NOMO-1 treated with dmso at 0.1 percent for 144 hours (cell line): ENCODE data around the gene AKAP7.
"Not testable (repeated sequence)": the region's sequence is repeated elsewhere in the genome, so short reads cannot be mapped to it uniquely, and the experiment has no call there.

ENCODE experiments used
- DNase-seq: peaks from one replicate; lab custom pipeline; 2025; ENCODE audit not compliant: unreplicated experiment; lab: John Stamatoyannopoulos, UW

Gene AKAP7

DNA sequence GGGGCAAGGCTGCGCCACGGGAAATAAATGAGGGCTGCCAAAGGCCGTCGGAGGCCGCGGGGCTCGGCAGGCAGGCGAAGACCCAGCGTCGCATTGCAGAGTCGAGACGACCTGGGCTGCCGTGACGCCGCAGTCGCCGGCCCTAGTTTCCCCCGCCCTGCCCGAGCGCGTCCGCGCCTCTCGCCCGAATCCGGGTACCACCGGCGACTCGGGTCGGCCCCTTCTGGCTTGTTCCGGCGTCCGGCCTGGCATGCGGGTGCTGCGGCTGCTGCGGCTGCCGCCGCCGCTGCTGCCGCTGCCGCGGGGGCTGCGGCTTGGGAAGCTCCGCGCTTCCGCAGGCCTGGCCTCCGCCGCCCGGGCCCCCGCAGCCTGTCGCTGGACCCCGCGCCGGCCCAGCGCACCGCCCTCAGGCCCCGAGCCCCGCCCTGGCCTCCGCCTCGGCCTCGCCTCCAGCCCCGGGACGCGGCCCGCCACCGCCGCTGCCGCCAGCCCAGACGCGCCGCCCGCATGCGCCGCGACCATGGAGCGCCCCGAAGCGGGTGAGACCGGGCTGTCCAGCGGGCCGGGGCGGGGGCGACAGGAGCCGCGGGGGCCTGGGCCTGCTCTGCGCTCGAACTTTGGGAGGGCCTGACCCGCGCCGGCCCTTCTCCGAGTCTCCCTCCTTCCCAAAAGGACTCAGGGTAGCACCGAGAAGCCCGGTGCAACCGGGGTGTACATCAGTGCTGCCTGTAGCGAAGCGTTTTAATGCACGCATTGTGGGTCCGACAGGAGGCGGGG, at the start of gene AKAP7:
TSS of gene AKAP7 (plus strand) at position 224 of the 777 bp plus-strand sequence. CDS start at position 521, 297 bp downstream.
- no peak for DNase-seq

DNA sequence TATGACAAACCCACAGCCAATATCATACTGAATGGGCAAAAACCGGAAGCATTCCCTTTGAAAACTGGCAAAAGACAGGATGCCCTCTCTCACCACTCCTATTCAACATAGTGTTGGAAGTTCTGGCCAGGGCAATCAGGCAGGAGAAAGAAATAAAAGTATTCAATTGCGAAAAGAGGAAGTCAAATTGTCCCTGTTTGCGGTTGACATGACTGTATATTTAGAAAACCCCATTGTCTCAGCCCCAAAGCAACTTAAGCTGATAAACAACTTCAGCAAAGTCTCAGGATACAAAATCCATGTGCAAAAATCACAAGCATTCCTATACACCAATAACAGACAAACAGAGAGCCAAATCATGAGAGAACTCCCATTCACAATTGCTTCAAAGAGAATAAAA, 44.9 kb upstream of the AKAP7 start:
- DNase-seq, result not testable (repeated sequence)

DNA sequence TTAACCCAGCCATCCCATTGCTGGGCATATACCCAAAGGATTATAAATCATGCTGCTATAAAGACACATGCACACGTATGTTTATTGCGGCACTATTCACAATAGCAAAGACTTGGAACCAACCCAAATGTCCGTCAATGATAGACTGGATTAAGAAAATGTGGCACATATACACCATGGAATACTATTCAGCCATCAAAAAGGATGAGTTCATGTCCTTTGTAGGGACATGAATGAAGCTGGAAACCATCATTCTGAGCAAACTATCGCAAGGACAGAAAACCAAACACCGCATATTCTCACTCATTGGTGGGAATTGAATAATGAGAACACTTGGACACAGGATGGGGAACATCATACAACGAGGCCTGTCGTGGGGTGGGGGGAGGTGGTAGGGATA, 43.3 kb upstream of the AKAP7 start:
- DNase-seq, result not testable (repeated sequence)

DNA sequence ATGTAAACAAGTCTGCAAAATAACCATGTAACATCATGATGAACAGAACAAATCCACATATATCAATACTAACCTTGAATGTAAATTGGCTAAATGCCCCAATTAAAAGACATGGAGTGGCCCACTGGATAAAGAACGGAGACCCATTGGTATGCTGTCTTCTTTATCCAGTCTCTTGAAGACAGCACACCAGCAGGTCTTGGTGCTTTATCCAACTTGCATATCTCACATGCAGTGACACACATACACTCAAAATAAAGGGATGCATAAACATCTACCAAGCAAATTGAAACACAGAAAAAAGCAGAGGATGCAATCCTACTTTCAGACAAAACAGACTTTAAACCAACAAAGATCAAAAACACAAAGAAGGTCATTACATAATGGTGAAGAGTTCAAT, 41.9 kb upstream of the AKAP7 start:
- DNase-seq, result no peak

DNA sequence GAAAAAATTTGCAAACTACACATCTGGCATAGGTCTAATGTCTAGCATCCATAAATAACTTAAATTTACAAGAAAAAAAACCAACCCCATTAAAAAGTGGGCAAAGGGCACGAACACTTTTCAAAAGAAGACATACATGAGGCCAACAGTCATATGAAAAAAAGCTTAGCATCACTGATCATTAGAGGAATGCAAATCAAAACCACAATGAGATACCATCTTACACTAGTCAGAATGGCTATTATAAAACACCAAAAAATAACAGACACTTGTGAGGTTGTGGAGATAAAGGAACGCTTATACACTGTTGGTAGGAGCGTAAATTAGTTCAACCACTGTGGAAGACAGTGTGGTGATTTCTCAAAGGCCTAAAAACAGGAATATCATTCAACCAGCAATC, 38.5 kb upstream of the AKAP7 start:
- no peak for DNase-seq

DNA sequence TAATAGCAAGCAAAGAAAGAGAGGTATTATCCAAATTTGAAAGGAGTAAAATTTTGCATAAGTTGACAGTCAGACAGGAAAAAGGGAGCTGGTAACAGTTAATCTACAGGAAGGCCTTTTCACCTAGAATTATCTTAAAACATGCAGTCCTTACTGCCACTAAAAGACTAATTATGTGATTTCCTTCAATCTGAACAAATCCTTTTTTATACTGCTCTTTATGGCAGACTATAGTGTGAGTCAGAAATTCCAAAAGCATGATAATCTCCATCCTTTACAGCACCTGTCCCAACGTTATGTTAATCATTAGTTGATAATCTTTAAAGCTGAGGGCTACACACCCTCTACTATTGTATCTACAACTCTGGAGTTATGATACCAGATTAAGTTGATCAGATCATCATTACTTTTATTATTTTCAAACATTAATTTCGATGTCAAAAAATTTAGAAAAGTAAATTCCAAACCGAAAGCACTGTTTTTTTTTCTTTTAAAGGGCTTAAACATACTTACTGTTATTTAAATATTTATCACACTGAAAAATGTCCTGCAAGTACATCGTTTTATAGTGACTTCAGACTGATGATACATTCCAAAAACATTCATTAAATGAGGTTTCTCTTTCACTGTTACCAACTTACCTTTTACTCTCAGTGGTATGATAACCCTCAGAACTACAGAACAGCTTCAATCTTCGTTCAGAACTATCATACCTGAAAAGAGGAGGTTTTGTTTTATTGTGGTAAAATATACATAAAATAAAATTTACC, 33.2 kb upstream of the AKAP7 start:
- DNase-seq, result no peak

DNA sequence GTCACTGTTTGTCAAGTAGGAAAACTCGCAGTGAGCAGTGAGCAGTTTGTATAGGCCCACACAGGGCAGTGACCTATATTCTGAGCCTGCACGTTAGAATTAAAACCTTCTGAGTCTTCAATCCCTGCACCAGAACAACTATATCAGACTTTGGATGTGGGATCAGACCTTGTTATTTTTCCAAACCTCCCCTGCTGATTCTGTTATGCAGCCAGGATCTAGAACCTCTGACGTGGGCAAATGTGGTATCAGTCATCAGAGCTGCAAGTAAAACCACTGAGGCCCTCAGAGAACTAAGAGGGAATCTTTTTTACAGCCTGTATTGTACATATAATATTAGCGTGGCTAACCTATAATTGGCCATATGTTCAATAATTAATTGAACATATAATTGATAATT, 32.0 kb upstream of the AKAP7 start:
- DNase-seq, result no peak

DNA sequence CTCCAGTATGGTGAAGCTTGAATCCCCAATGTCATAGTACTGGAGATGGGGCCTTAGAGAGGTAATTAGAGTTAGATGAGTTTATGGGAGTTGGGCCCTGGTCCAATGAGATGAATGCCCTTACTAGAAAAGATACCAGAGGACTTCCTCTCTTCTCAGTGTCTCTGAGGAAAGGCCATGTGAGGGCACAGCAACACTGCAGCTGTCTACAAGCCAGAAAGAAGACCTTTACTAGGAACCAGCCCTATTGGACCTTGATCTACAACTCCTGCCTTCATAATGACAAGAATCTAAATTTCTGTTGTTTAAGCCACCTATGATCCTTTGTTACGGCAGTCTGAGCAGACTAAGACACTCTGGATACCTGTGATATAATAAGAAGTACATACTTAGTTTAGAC, 31.4 kb upstream of the AKAP7 start:
- DNase-seq, result no peak

DNA sequence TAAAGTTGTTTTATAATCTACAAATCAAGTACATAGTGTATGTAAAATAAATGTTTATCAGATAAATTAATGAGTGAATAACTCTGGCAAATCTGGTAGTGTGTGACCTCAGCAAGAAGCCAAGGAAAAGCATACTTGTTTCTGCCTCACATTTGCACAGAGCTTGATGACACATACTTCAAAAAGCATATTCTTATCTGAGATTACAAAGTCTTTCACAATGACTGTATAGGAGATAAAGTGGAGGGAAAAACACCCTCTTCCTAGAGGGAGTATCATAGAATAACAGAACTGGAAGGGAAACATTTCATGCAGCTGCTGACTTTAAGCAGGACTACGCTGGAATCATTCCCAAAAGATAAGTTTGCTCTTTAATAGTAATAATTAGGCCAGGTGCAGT, 28.1 kb upstream of the AKAP7 start:
- no peak for DNase-seq

DNA sequence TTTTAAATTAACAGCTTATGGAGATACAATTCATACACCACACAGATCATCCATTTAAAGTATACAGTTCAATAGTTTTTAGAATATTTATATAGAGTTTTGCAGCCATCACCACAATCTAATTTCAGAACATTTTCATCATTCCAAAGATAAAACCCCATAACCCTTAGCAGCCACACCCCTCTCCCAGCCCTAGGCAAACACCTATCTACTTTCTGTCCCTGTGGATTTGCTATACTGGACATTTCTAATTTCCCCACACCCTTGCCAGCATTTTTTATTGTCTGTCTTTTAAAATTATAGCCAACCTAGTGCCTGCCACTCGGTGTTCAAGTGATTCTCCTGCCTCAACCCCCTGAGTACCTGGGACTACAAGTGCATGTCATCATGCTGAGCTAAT, 23.0 kb upstream of the AKAP7 start:
- no peak for DNase-seq

DNA sequence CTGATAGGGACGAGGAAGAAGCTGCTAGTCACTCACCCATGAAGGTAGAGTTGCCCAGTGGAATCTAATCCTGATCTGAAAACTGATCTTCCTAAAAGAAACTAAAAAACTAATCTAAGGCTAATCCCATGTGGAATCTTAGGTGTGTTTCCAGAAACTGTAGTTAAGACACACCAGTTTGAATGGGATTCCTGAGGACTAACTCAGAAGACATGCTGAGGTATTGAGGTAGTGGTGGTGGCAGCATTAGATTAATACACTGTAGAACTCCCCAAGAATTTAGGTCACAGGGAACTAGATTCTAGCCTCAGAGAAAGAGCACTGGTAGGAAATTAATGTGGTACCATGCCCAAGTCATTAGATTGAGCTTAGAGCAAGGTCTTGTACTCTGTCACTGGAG, 19.6 kb upstream of the AKAP7 start:
- no peak for DNase-seq

DNA sequence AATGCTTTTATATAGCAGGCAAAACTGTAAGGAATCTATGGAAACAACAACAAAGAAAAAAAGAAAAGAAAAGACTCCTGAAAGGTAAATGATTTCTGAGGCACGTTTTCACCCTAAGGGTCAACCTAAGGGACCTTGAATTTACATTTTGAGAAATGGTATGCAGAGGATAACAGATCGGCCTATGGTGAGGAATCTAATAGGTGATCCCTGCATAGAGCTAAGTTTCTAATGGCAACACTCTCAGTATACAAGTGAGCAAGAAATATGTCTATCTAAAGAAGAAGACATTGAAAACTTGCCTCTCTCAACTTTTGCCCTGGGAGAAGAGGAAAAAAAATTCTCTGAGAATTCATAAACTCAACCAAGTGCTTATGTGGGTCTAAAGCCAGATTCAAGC, 18.9 kb upstream of the AKAP7 start:
- DNase-seq, result no peak

DNA sequence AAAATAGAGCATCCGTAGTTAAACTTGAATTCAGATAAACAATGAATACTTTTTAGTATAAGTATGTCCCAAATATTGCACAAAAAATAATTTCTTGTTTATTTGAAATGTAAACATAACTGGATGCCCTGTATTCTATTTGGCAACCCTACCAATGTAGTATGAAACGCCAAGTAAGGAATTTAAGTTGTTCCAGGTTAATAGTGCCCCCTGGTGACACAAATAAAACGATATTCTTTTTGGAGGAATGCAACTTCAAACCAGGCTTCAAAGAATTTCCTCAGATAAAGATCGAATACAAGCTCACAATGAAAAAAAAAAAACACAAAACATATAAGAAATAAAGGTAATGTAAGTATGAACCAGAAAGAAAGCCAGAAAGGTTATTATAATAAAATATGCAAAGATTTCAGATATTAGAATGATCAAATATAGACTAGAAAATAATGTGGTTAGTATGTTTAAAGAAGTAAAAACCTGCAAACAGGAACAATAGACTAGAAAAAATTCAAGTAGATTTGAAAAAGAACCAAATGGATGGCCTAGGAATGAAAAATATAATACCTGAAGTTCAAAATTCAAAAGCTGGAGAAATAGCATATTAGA, 18.4 kb upstream of the AKAP7 start:
- DNase-seq, result no peak

DNA sequence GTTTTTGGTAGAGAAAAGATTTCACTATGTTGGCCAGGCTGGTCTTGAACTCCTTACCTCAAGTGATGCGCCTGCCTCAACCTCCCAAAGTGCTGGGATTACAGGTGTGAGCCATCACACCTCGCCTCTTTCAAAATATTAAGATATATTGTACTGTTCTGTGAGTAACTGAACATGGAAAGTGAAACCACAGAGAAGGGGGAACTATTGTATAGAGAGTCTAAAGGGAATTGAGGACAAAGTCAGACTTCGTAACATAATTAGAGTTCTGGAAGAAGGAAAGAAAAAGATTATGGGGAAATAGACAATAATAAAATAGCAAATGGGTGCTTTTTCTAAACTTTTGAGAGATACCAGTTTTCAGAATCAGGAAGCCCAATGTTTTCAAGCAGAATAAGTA, 17.4 kb upstream of the AKAP7 start:
- DNase-seq, result no peak

DNA sequence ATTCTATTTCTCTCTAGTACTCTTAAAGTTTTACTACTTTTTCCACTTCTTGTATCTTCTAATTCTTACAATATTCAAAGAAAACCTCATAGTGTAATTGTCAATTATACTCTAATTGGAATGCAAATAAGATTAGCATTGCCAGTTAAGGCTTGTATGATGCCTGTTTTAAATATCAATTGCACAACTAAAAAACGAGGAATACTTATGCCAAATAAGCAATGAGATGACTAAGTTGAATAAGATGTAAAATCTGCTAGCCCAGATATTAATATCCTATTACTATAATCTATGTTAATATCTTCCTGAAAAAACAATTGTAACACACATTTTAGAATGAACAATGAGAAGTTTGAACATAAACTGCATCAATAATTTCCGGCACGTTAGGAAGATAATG, 13.3 kb upstream of the AKAP7 start:
- no peak for DNase-seq

DNA sequence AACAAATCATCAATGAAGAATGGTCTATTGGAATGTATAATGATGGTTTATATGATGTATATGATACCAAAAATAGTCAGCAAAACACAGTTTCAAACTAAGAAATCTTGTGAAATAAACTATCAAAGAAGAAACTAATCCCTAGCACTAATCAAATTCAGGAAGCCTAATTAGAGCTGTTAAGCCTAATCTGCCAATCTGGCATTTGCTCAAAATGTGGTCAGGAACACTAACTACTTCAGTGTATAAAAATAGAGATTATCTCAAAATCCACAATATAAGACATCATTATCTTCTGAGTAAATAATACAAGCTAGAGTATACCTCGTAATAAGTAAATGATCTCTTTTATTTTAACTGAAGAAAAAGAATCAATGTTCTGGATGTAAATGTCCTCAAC, 12.8 kb upstream of the AKAP7 start:
- DNase-seq, result no peak

DNA sequence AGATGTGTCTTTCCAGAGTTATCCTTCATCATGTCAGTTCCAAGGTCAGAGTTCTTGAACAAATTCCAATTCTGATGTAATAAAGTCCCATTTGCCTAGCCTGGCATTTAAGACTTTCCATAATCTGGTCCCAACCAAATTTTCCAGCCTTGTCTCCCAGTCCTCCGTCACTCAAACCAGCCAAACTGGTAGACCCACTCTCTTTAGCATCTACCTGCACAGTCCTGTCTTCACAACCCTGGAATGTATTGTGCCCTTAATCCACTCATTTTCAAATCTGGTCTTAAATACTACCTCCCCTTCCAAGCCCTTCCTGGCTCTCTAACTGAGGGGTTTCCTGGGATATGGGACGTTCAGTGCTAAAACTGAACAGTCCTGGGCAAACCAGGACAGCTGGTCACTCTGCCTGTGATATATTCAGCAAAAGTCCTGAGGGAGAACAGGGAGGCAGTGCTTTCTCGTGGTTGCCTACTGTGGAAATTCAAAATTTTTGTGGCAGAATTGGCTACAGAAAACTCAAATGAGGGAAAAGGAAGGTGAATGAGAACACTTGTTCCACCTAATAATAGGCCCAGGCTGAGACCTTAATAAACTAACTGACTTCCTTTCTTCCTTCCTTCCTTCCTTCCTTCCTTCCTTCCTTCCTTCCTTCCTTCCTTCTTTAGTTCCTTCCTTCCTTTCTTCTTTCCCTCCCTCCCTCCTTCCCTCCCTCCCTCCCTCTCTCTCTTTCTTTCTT, 10.8 kb upstream of the AKAP7 start:
- DNase-seq, result no peak

DNA sequence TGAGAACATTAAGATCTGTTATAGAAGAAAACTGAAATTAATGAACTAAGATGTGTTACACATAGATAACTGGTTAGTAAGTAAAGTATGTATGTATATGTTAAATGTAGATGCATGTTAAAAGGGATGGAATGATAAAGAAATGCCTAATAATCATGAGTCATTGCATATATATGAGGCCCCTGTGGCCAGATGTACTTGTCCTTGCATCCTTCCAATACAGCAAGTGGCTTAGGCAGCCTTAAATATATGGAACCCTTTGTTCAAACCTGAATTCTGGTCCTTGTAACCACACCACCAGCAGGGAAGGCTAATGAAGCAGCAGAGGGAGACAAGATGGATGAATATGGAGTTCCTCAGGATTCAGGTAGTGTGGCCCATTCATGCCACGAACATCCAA, 9.8 kb upstream of the AKAP7 start:
- DNase-seq, result no peak

DNA sequence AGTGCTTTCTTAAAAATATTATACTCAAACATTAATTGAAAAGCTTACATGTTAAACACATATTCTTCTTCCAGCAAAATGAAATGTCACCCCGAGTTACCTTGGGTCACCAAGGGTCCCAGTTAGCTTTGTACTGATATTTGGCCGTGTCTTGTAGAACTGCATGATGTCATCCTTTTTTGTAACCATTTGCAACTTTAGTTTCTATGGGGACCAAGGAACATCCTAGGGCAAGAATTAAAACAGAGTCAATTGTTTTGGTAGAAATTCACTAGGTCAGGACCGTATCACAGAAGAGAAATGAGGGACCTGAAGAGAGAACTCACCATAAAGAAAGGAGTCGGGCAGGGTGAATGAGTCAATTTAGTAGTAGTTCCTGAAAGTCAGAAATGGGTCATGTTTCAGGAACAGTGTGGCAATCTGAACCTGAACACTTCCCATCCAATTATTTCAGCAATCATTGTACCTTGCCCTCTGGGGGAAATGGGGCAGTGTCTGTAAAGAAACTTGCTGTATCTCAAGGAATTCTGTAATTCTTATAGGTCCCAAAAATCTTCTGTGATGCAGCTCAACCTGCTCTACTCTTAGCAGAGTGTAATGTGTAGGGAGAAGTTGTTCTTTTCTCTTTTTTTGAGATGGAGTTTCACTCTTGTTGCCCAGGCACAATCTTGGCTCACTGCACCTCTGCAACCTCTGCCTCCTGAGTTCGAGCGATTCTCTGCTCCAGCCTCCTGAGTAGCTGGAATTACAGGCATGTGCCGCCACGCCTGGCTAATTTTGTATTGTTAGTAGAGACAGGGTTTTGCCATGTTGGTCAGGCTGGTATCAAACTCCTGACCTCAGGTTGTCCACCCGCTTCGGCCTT, 5.3 kb upstream of the AKAP7 start:
- DNase-seq, result no peak

DNA sequence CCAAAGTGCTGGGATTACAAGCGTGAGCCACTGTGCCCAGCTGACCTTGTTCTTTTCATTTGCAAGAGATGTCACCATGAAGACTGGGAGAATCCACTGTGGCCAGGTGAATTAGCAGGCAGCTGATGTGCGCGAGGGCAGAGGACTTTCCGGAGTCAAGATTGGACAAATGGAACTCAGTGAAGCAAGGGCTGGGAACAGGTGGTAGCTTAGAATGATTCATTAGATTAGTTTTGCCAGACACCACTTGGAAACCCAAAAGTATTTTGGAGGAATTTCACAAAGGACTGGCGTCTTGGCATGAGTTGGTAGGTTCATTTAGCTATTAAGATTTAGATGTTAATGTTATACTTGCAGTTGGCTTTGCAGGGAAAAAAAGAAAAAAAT, 4.7 kb upstream of the AKAP7 start:
- DNase-seq, result no peak

DNA sequence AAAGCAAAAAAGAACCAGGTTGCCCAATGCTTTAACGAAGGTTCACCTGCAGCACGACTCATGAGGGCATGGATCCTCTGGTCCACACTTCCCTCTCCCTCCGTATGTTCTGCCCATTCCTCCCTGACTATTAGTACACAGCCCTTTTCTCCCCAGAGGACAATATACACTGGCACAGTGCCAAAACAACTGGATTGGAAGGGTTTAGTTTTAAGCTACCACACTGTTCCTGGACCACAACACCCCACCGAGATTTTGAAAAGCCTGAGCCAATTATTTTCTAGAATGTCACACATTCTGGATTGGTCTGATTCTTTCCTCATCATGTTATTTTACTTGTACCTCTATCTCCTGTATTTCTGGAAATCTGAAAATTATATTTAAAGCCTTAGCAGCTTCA, 2.9 kb upstream of the AKAP7 start:
- no peak for DNase-seq
